ENCODE data around the gene AMOTL2. TPM values are rescaled to one million over a fixed set of nuclear protein-coding genes. Genes with fewer than 3 reads are reported as not detected.

Gene AMOTL2
- total and polyA plus RNA-seq, 2 donors (not counting 3 experiments of a cell fraction or from before 2014, with no cell fraction given), result 130 to 145 TPM

GRCh38 chr3:134381076-134381475 is 6.8 kb upstream of the AMOTL2 start:
- BruUV-seq (replicated peaks), result no TSS peak
- intact Hi-C loops (cut with micrococcal nuclease), result no loop called here
- Histone ChIP-seq H3K79me2 (ENCODE audit: control insufficient read depth, insufficient read depth, low read length) (no peaks in the 10 kb centered on the region), H3K4me2 (ENCODE audit: insufficient read depth, low read length) (no peak overlapping the region), H3K9me1 (replicated peaks; ENCODE audit: control insufficient read depth, extremely low read depth, insufficient read depth, low read length) (no peaks in the 10 kb centered on the region), H3K36me3 (ENCODE audit: control insufficient read depth in 2 of 2, extremely low read depth in 1 of 2, insufficient read depth in 2 of 2, low read length in 2 of 2) (no peaks in the 10 kb centered on the region), H3K27me3 (ENCODE audit: control insufficient read depth in 2 of 2, insufficient read depth in 2 of 2, low read length in 2 of 2) (peaks cover 3 to 8% of the 10 kb centered on the region in 2 experiments), H4K20me1 (replicated peaks; ENCODE audit: control insufficient read depth, extremely low read depth, insufficient read depth, low read length) (no peaks in the 10 kb centered on the region), H3K4me1 (ENCODE audit: control insufficient read depth, extremely low read depth, insufficient read depth, low read length) (peaks cover 6% of the 10 kb centered on the region), H2AFZ (ENCODE audit: low read depth, low read length) (no peak overlapping the region), H3K9ac (replicated peaks; ENCODE audit: extremely low read depth, insufficient read depth, low read length) (no peak overlapping the region), H3K4me3 (replicated peaks in 1 of 3; ENCODE audit: insufficient read depth in 1 of 3, low read depth in 1 of 3, low read length in 3 of 3) (no peak overlapping the region), H3K27ac (ENCODE audit: insufficient read depth, low read depth, low read length) (no peak overlapping the region), H3K9me3 (replicated peaks; ENCODE audit: control insufficient read depth, insufficient read depth, low read length) (no peaks in the 10 kb centered on the region)
- dilution Hi-C loops (cut with MboI; ENCODE audit: extremely low pct_ligation_motif_present, low sequenced_read_pairs), result no loop called here
- FAIRE-seq, result no peak
- ChIA-PET POLR2A (no interaction called here), CTCF (interaction anchor here (0.9 to 2.6 kb wide), 4 partner anchors 11 to 92 kb away, joined by 3 to 15 read pairs (median 4); no protein-coding TSS in a partner anchor)
- DNase-seq (ENCODE audit: low read depth, low spot score), result no peak
- TF ChIP-seq POLR2A (IDR thresholded peaks at IDR 0.05; ENCODE audit: low read depth, low read length) (no peak), FOS (IDR thresholded peaks at IDR 0.05; ENCODE audit: borderline replicate concordance, insufficient read depth, low read length) (no peak), POLR2AphosphoS5 (IDR thresholded peaks at IDR 0.05; ENCODE audit: insufficient read depth, low read depth, low read length) (no peak), MYC (IDR thresholded peaks at IDR 0.05; ENCODE audit: low read depth, low read length) (no peak), CTCF (IDR thresholded peaks at IDR 0.05; ENCODE audit: extremely low read depth in 1 of 2, insufficient read depth in 1 of 2, low read depth in 1 of 2, low read length in 2 of 2) (no peak), GATA2 (IDR thresholded peaks at IDR 0.05; ENCODE audit: insufficient read depth, insufficient read length, low read depth, low read length) (no peak), EZH2 (IDR thresholded peaks at IDR 0.05; ENCODE audit: borderline replicate concordance, low read depth, low read length, severe bottlenecking) (no peak), JUN (IDR thresholded peaks at IDR 0.05; ENCODE audit: borderline replicate concordance, insufficient read depth, insufficient read length, low read depth) (no peak)
- TF ChIP-seq, protein P1, sequence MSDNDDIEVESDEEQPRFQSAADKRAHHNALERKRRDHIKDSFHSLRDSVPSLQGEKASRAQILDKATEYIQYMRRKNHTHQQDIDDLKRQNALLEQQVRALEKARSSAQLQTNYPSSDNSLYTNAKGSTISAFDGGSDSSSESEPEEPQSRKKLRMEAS (IDR thresholded peaks at IDR 0.05; ENCODE audit: insufficient read depth, insufficient read length), result no peak

Measured in endothelial cell of umbilical vein (primary cell).